Measurements from ENCODE around the gene ZC3H12D.

The ZC3H12D gene

GRCh38 chr6:149403534-149403933 lies 81.3 kb downstream of the ZC3H12D start:
- no peak for TF ChIP-seq CTCF (IDR thresholded peaks at IDR 0.05; ENCODE audit: borderline replicate concordance, control extremely low read depth, extremely low read depth, insufficient read depth, missing control alignments)
- no peak for DNase-seq (ENCODE audit: low spot score)
- in situ Hi-C loops (cut with MboI; ENCODE audit: low sequenced_read_pairs, unreplicated experiment): no loop called here

- no peak for DNase-seq (ENCODE audit: low spot score)
- no peak for TF ChIP-seq CTCF (IDR thresholded peaks at IDR 0.05; ENCODE audit: borderline replicate concordance, control extremely low read depth, extremely low read depth, insufficient read depth, missing control alignments)
- in situ Hi-C loops (cut with MboI; ENCODE audit: low sequenced_read_pairs, unreplicated experiment): no loop called here
Observed at GRCh38 chr6:149400050-149400449, 84.8 kb downstream of the ZC3H12D start, which contains the start of gene SUMO4. Gene SUMO4 (plus strand): TSS chr6:149400262. CDS start chr6:149400392, 130 bp downstream.

- DNase-seq (ENCODE audit: low spot score): no peak
- in situ Hi-C loops (cut with MboI; ENCODE audit: low sequenced_read_pairs, unreplicated experiment): no loop called here
- TF ChIP-seq CTCF (IDR thresholded peaks at IDR 0.05; ENCODE audit: borderline replicate concordance, control extremely low read depth, extremely low read depth, insufficient read depth, missing control alignments): no peak
Observed at GRCh38 chr6:149397384-149397783, 87.4 kb downstream of the ZC3H12D start.

Data from GM13976 (cell line).